Testis (tissue), 3 donors: ENCODE results near the gene HK2. TPM values are rescaled to one million over a fixed set of nuclear protein-coding genes. Genes with fewer than 3 reads are reported as not detected.
A peak's percentile ranks its signal among the peaks of the same experiment; 100 is the strongest.
"Not testable (repeated sequence)": the region's sequence is repeated elsewhere in the genome, so short reads cannot be mapped to it uniquely, and the experiment has no call there.

Experiments used
- DNase-seq: peaks from one replicate; pipeline ENCODE4 v3.0.0-alpha.2; 2019
- H3K27ac ChIP-seq, 2 donors: fragments of 200-600 bp; sonication (generic); one replicate each; pipeline ENCODE4 v1.5.1; 2019
- H3K27me3 ChIP-seq: fragments of 200-600 bp; sonication (generic); one replicate; pipeline ENCODE4 v1.5.1; 2019
- H3K36me3 ChIP-seq: fragments of 200-600 bp; sonication (generic); one replicate; pipeline ENCODE4 v1.5.1; 2017; ENCODE audit warnings: low read depth; ENCODE audit errors: missing control alignments
- H3K4me1 ChIP-seq: fragments of 200-600 bp; sonication (generic); one replicate; pipeline ENCODE4 v1.5.1; 2019
- H3K4me3 ChIP-seq, 2 donors: fragments of 200-600 bp; sonication (generic); one replicate each; pipeline ENCODE4 v1.5.1; 2017 to 2019
- H3K9me3 ChIP-seq: fragments of 200-600 bp; sonication (generic); one replicate; pipeline ENCODE4 v1.5.1; 2017
- POLR2A ChIP-seq: fragments of 450-650 bp; IDR thresholded peaks from one replicate; pipeline ENCODE4 v1.6.1; 2017; ENCODE audit warnings: antibody characterized with exemption, mild to moderate bottlenecking, moderate library complexity
- WGBS, 2 donors: methylation state at CpG; one replicate each; pipeline ENCODE4 v1.1.5; 2018; 5-methylcytosine and 5-hydroxymethylcytosine counted together
- intact Hi-C: fragments of 100-400 bp; cut with DNase I; formaldehyde crosslinking; loops from one replicate; pipeline ENCODE4 v1.15.1; 2023; ENCODE audit warnings: low total_unique reads
- polyA plus RNA-seq: library from polyadenylated mRNA; stranded (reverse); fragments of 350-450 nt; fragmentation: Illumina TruSeq; extraction: RNeasy Lipid Tissue Mini Kit (QIAGEN cat#74804); gene quantifications from one replicate; pipeline ENCODE4 v1.2.3, GENCODE V29; 2014; ENCODE audit warnings: low read depth, low replicate concordance; ENCODE audit not compliant: insufficient read depth
- total RNA-seq, 2 donors: library from RNA; depleted of rRNA; stranded (reverse); fragments of >200 nt; gene quantifications; one replicate each; pipeline ENCODE4 v1.2.3, GENCODE V29; 2016
- TF ChIP-seq, protein P1 (sequence below), 3 experiments: fragments of 450-650 bp in 2 of 3; fragments of 200-600 bp in 1 of 3; sonication (generic) in 1 of 3; IDR thresholded peaks; one replicate each; pipeline ENCODE4 v1.5.1; 2016 to 2019; ENCODE audit warnings: antibody characterized with exemption in 3 of 3, mild to moderate bottlenecking in 2 of 3, moderate library complexity in 1 of 3

The HK2 gene
- total and polyA plus RNA-seq, 3 donors from 2014 or later = 83.5 to 164 (median 142) TPM

DNA sequence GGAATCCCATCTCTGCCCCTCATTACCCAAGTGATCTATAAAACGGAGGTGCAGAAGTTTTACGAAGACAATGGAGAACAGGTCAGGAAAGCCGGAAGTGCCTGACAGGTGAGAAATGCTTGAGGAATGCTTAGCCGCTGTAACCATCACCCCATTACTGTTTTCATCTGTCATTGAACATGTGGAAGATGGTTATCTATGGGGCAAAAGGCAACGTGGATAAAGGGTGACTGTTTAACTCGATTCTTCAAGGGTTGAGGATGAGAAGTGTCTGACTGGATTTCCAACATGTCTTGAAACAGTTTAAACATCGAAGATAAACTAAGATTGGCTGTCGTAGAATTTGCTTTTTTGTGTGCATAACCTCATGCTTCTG lies 17.3 kb downstream of the HK2 start:
- Histone ChIP-seq H3K9me3 (no peaks in the 10 kb centered on the region), H3K36me3 (no peaks in the 10 kb centered on the region), H3K27me3 (no peaks in the 10 kb centered on the region), H3K4me3 (no peak overlapping the region), H3K27ac (peak overlapping the region; percentile 50 to 54), H3K4me1 (peaks cover 72% of the 10 kb centered on the region)
- TF ChIP-seq POLR2A = no peak
- TF ChIP-seq, protein P1, sequence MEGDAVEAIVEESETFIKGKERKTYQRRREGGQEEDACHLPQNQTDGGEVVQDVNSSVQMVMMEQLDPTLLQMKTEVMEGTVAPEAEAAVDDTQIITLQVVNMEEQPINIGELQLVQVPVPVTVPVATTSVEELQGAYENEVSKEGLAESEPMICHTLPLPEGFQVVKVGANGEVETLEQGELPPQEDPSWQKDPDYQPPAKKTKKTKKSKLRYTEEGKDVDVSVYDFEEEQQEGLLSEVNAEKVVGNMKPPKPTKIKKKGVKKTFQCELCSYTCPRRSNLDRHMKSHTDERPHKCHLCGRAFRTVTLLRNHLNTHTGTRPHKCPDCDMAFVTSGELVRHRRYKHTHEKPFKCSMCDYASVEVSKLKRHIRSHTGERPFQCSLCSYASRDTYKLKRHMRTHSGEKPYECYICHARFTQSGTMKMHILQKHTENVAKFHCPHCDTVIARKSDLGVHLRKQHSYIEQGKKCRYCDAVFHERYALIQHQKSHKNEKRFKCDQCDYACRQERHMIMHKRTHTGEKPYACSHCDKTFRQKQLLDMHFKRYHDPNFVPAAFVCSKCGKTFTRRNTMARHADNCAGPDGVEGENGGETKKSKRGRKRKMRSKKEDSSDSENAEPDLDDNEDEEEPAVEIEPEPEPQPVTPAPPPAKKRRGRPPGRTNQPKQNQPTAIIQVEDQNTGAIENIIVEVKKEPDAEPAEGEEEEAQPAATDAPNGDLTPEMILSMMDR (IDR thresholded peaks at IDR 0.05) = no peak
- DNase-seq = no peak
- 69 to 86% methylated on average over 8 of the region's 8 CpGs for WGBS, 2 donors
- intact Hi-C loops = no loop called here

DNA sequence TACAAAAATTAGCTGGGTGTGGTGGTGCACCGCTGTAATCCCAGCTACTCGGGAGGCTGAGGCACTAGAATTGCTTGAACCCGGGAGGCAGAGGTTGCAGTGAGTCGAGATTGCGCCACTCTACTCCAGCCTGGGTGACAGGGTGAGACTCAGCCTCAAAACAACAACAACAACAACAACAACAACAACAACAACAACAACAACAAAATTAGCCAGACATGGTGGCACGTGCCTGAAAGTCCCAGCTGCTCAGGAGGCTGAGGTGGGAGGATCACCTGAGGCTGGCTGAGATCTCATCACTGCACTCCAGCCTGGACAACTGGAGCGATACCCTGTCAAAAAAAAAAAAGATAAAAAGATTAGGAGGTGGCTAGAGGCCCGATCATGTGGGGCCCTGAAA lies 19.4 kb downstream of the HK2 start:
- H3K36me3 ChIP-seq, H3K9me3 ChIP-seq, DNase-seq, intact Hi-C loops, H3K27me3 ChIP-seq, H3K4me3 ChIP-seq, H3K27ac ChIP-seq: not testable (repeated sequence)
- peaks cover 54% of the 10 kb centered on the region for H3K4me1 ChIP-seq
- 88 to 94% methylated on average over 8 of the region's 8 CpGs for WGBS, 2 donors

DNA sequence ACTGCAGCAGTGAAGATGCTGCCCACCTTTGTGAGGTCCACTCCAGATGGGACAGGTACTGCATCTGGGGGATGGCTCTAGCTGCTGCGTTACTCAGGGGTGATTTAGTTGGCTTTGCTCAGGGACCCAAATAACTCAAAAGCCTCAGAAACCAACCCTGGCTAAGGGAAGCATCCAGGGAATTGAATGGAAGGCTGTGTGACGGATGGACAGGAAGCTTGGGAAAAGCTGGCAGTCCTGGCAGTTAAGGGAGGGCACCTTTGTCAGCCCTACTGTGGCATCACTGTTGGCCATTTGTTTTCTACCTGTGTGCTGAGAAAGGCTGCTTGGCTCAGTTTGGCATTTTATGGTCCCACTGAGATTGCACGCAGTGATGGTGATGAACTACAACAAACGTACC lies 20.5 kb downstream of the HK2 start:
- H3K36me3 ChIP-seq = no peaks in the 10 kb centered on the region
- WGBS, 2 donors = 88 to 97% methylated on average over 4 of the region's 4 CpGs
- H3K4me1 ChIP-seq = peaks cover 44% of the 10 kb centered on the region
- H3K4me3 ChIP-seq = no peak overlapping the region
- H3K27me3 ChIP-seq = no peaks in the 10 kb centered on the region
- no peak for DNase-seq
- TF ChIP-seq, protein P1 (IDR thresholded peaks at IDR 0.05) = no peak
- no peak for TF ChIP-seq POLR2A
- no peak overlapping the region for H3K27ac ChIP-seq
- H3K9me3 ChIP-seq = no peaks in the 10 kb centered on the region
- intact Hi-C loops = no loop called here

DNA sequence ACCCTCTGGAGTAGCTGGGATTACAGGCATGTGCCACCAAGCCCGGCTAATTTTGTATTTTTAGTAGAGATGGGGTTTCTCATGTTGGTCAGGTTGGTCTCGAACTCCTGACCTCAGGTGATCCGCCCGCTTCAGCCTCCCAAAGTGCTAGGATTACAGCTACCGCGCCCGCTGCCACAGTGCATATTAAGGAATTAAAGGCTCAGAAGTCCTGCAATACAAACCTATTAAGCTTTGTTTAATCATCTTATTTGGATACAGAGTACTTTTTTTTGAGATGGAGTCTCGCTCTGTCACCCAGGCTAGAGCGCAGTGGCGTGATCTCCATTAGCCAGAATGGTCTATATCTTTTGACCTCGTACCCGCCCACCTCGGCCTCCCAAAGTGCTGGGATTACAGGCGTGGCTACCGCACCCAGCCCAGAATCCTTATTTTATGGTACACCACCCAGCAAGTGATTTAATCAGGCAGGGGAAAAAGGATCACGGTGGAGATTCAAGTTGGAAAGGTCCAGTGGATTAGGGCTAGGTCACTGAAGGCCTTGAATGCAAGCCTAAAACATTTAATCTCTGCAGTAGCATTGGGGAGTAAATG lies 21.3 kb downstream of the HK2 start:
- intact Hi-C loops, H3K9me3 ChIP-seq, DNase-seq, H3K36me3 ChIP-seq, H3K4me3 ChIP-seq, H3K27me3 ChIP-seq: not testable (repeated sequence)
- H3K4me1 ChIP-seq = peaks cover 36% of the 10 kb centered on the region
- WGBS, 2 donors = 84 to 91% methylated on average over 16 of the region's 16 CpGs
- H3K27ac ChIP-seq = peak overlapping the region in 1 of 2 donors; percentile 4

DNA sequence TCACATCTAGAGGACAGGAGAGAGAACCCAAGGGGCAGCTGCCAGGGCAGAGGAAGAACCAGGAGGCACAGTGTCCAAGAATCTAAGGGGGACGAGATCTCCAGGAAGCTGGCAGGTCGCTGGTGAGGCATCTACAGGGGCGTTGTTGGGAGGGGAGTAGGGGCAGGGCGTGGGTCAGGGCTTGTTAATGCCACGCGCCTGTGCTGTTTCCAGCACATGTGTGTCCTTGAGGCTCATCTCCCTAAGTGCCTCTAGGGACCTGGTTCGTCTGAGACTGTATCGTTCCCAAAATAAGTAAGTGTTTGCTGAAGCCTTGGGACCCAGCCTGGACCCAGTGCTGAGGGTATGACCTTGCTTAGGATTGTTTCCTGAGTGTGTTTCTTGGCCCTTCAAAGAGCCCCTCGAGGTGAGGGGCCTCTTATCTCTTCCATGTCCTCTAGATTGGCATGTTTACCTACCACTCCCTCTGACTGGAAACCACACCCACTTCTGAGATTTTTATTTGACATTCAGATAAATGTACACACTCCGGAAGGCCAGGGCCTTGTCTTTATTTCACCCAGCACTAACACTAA lies 22.2 kb downstream of the HK2 start:
- intact Hi-C loops = no loop called here
- no peak for TF ChIP-seq POLR2A
- TF ChIP-seq, protein P1 (IDR thresholded peaks at IDR 0.05) = no peak
- H3K4me1 ChIP-seq = peaks cover 27% of the 10 kb centered on the region
- no peak overlapping the region for H3K4me3 ChIP-seq
- no peaks in the 10 kb centered on the region for H3K36me3 ChIP-seq
- H3K27me3 ChIP-seq = no peaks in the 10 kb centered on the region
- peak overlapping the region in 1 of 2 donors; percentile 4 for H3K27ac ChIP-seq
- no peak for DNase-seq
- no peaks in the 10 kb centered on the region for H3K9me3 ChIP-seq
- WGBS, 2 donors = 35 to 41% methylated on average over 6 to 10 of the region's 10 CpGs

DNA sequence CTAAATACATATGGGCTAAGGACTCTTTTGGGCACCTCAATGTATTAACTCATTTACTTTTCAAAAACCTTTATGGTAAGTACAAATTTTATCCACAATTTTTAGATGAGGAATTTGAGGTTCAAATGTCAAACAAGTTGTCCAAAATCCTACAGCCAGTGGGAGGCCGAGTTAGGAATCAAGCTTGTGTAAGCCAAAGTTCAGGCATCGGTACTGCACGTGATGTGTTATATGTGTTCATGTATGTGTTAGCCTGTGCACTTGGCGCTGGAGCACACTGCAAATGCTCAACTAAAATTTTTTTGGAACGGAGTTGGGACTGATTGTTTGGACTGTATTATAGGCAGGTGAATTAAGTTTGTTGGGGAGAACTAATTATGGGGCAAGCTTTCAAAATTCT lies 22.7 kb downstream of the HK2 start:
- H3K27ac ChIP-seq = no peak overlapping the region
- no peaks in the 10 kb centered on the region for H3K36me3 ChIP-seq
- H3K9me3 ChIP-seq = no peaks in the 10 kb centered on the region
- TF ChIP-seq POLR2A = no peak
- TF ChIP-seq, protein P1 (IDR thresholded peaks at IDR 0.05) = no peak
- no peaks in the 10 kb centered on the region for H3K27me3 ChIP-seq
- 84 to 97% methylated on average over 5 of the region's 5 CpGs for WGBS, 2 donors
- intact Hi-C loops = no loop called here
- H3K4me1 ChIP-seq = peaks cover 22% of the 10 kb centered on the region
- DNase-seq = no peak
- no peak overlapping the region for H3K4me3 ChIP-seq
